GM19455 (cell line): ENCODE data around the gene PAM16.

Experiments
- ATAC-seq: cut with Tn5 transposase; IDR thresholded peaks from one replicate; pipeline ENCODE4 v1.9.1; 2021; ENCODE audit not compliant: unreplicated experiment

PAM16 gene

DNA sequence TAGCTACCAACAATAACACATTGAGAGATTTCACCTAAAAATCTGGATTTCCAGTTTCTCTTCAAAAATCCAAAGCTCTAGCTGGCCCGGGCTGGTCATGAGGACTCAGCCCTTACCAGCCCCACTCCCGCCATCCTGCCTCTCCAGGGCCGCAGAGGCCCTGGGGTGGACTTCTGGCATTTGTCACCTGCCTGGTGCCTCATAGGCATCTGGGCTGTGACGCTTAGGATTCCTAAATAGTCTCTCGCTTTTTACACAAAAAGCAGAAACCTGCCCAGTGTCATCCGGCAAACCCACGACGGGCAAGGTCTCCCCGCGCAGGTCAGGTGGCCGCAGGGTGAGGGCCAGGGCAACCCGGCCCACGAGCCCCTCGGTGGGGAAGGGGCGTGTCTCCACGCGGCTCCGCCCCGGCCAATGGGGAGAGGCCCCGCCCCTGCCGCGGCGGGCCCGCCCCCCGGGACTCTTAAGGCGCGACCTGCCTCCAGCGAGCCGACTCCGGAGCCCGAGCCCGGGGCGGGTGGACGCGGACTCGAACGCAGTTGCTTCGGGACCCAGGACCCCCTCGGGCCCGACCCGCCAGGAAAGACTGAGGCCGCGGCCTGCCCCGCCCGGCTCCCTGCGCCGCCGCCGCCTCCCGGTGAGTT, 20.4 kb upstream of the PAM16 start, which contains the start of gene VASN:
VASN (plus strand) TSS at position 492 of the 644 bp plus-strand sequence. CDS start 9,030 bp downstream, outside the sequence.
- ATAC-seq = peak; percentile 63

DNA sequence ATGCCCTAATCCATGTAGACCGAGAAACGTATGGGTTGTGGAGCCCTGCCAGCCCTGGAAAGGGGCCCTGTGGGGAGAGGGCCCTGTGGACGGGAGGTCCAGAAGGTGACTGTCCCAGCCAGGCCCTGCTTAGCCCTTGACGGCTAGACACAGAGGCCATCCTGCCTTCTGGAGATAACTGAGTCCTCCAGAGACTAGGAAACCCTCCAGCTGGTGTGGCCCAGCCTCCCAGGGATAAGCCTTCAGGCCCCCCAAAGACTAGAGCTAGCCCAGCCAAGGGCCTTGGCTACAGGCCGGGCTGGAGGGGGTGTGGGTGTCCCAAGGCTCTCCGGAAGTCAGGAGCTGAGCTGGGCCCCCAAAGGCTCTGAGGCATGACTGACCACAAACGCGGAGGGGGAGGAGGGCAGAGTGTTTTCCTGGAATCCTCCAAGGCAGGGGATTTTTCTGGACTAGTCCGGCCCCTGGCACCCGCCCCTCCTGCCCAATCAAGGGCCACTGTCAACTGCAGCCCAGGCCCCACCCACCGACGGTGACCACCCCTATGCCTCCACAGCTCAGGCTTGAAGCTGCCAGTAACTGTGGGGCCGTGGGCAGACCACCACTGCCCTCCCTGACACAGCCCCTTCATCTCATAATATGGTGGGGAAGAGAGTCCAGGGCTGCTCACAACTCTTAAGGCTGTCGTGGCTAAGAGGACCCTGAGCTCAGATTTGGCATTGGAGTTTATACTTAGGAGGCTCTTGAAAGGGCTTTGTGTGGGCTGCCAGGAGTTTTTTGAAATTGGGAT, 19.6 kb upstream of the PAM16 start:
- no peak for ATAC-seq

- ATAC-seq = no peak
Observed at GRCh38 chr16:4370151-4370550, 19.0 kb upstream of the PAM16 start.

GRCh38 chr16:4369007-4369733, 18.0 kb upstream of the PAM16 start:
- no peak for ATAC-seq

- no peak for ATAC-seq
Observed at GRCh38 chr16:4367393-4367856, 16.3 kb upstream of the PAM16 start.

DNA sequence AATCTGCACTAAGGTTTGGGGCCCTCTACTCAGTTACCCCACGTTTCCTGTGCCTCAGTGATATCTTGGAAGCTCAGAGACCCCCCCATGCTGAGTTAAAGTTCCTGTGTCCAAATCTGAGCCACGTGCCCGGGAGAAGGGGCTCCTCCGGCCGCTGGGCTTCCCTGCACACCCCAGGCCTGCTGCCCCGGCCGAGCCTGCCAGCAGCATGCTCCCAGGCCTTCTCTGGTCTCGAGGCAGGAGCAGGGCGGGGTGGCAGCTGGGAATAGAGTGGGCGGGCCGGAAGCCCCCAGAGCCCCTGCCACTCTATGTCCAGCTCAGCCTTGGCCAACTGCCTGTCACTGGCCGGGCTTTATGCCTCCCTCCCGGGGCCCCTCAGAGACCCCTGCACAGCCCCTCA, 14.9 kb upstream of the PAM16 start:
- ATAC-seq = no peak

GRCh38 chr16:4365615-4366014, 14.5 kb upstream of the PAM16 start:
- ATAC-seq = no peak

DNA sequence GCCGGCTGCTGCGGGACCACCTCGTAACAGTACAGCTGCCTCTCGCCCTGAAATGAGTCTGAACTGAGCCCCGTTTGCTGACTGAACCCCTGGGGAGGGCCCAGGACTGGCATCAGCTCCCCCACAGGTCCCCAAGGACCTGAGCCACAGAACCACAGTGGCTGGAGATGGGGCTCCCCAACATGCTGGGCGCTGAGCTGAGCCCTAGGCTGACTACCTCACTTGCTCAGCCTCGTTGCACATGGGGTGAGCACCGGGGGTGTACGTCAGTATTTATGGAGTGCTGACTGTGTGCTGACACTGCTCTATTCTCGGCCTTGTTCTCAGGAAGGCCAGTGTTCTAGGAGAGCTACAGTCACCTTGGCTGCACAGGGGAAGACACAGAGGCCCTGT, 13.9 kb upstream of the PAM16 start:
- ATAC-seq = no peak

GRCh38 chr16:4364196-4365013, 13.3 kb upstream of the PAM16 start:
- no peak for ATAC-seq

DNA sequence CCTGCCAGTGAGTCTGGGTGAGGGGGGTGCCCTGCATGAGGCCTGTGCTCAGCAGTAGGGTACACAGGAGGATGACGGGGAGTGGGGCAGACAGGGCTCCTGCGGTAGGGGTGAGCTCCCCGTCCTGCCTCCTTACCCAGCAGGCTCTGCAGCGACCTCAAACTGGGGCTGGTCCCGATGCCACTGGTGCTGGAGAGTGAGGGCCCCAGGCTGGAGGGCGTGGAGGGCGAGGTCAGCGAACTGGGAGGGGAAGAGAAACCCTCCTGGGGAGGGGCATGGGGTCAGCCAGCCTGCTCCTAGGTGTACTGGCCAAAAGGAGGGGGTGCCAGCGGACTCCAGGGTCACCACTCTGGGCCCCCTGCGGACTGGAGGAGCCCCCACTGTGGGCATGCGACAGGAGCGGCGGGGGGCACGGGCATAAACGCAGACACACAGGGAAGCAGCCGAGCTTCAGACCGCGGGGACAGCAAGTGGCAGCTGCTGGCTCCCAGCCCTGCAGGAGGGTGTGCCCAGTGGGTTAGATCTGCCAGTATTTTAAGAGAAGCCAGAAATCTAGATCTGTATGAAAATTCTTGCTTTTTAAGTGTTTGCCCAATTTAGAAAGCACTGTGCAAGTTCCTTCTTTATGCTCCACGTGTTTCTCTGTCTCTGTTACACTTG, 11.5 kb upstream of the PAM16 start:
- no peak for ATAC-seq

- ATAC-seq = no peak
Observed at GRCh38 chr16:4361944-4362311, 10.8 kb upstream of the PAM16 start.

- no peak for ATAC-seq
Observed at GRCh38 chr16:4361033-4361943, 10.2 kb upstream of the PAM16 start.

DNA sequence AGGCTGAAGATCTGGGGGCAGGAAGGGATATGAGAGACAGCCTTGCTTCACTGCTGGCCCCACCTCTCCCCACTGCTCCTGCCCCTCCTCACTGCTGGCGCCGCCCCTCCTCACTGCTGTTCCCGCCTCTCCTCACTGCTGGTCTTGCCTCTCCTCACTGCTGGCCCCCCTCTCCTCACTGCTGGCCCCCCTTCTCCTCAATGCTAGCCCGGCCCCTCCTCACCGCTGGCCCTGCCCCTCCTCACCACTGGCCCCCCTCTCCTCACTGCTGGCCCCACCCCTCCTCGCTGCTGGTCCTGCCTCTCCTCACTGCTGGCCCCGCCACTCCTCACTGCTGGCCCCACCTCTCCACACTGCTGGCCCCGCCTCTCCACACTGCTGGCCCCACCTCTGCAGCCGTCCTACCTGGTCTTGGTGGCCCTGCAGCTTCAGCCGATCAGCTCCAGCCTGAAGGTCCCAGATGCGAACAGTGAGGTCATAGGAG, 9.5 kb upstream of the PAM16 start:
- ATAC-seq = no peak

GRCh38 chr16:4359914-4360313, 8.8 kb upstream of the PAM16 start:
- no peak for ATAC-seq

- no peak for ATAC-seq
Observed at GRCh38 chr16:4358831-4359561, 7.9 kb upstream of the PAM16 start.

- ATAC-seq = no peak
Observed at GRCh38 chr16:4358236-4358635, 7.1 kb upstream of the PAM16 start.

- ATAC-seq = no peak
Observed at GRCh38 chr16:4356820-4357219, 5.7 kb upstream of the PAM16 start.
